MCF 10A (cell line): ENCODE measurements around the gene PPP1R3F. TPM values are rescaled to one million over a fixed set of nuclear protein-coding genes. Genes with fewer than 3 reads are reported as not detected.

Experiments used
- total RNA-seq: library from RNA; stranded (reverse); gene quantifications from 2 replicates; pipeline ENCODE4 v1.2.3, GENCODE V29; 2022

Gene PPP1R3F
- total RNA-seq, 1 experiment from 2014 or later: 7.0 TPM

Other genes with a start within 250 kb of the PPP1R3F start
- 45.3 and 71.7 TPM in 2 replicates for gene TFE3, start 226.4 kb upstream of the PPP1R3F start, total RNA-seq
- 10.3 and 14.4 TPM in 2 replicates for gene CCDC120, start 210.8 kb upstream of the PPP1R3F start, total RNA-seq
- 32.1 and 34.5 TPM in 2 replicates for gene PRAF2, start 195.8 kb upstream of the PPP1R3F start, total RNA-seq
- 93.0 and 96.9 TPM in 2 replicates for gene WDR45, start 189.9 kb upstream of the PPP1R3F start, total RNA-seq
- gene GPKOW, start 146.1 kb upstream of the PPP1R3F start, total RNA-seq: 22.0 and 24.4 TPM in 2 replicates
- 0.52 and 0.84 TPM in 2 replicates for gene MAGIX, start 107.0 kb upstream of the PPP1R3F start, total RNA-seq
- gene PLP2, start 97.9 kb upstream of the PPP1R3F start, total RNA-seq: 292 and 308 TPM in 2 replicates
- 14.5 and 15.7 TPM in 2 replicates for gene PRICKLE3, start 83.4 kb upstream of the PPP1R3F start, total RNA-seq
- gene SYP, start 69.6 kb upstream of the PPP1R3F start, total RNA-seq: 0.75 and 0.79 TPM in 2 replicates
- gene CACNA1F, start 36.5 kb upstream of the PPP1R3F start, total RNA-seq: not detected in 2 replicates
- 11.0 and 11.5 TPM in 2 replicates for gene CCDC22, start 34.3 kb upstream of the PPP1R3F start, total RNA-seq
- gene FOXP3, start 5.1 kb upstream of the PPP1R3F start, total RNA-seq: 0.26 and 0.32 TPM in 2 replicates
- not detected in 2 replicates for gene GAGE10, start 33.9 kb downstream of the PPP1R3F start, total RNA-seq
- not detected in 2 replicates for gene GAGE12J, start 52.2 kb downstream of the PPP1R3F start, total RNA-seq
- not detected in 2 replicates for gene GAGE13, start 61.8 kb downstream of the PPP1R3F start, total RNA-seq